HL-60 (cell line): ENCODE results near the gene TMEM132D.

ENCODE experiments used
- DNase-seq, 2 experiments: peaks; one replicate each; pipeline ENCODE4 v3.0.0-alpha.2; 2010 to 2020; ENCODE audit warnings: low read depth in 1 of 2, low spot score in 1 of 2
- H3K27ac ChIP-seq: fragments of 250-450 bp; sonication (Bioruptor Pico); replicated peaks from 2 replicates; pipeline ENCODE4 v1.5.1; 2020; ENCODE audit warnings: mild to moderate bottlenecking, moderate library complexity
- H3K27me3 ChIP-seq: fragments of 250-450 bp; sonication (Bioruptor Pico); 2 replicates; pipeline ENCODE4 v1.5.1; 2021; ENCODE audit warnings: mild to moderate bottlenecking, moderate library complexity; ENCODE audit not compliant: insufficient read depth, poor library complexity, severe bottlenecking
- H3K4me3 ChIP-seq: replicated peaks from 2 replicates; pipeline ENCODE4 v1.5.1; 2011; ENCODE audit warnings: mild to moderate bottlenecking, control low read depth, low read length; ENCODE audit not compliant: insufficient read depth
- GABPA ChIP-seq: IDR thresholded peaks from 2 replicates; pipeline ENCODE4 v1.6.1; 2012; ENCODE audit warnings: low read depth
- POLR2AphosphoS5 ChIP-seq: IDR thresholded peaks from 2 replicates; pipeline ENCODE4 v1.6.1; 2012; ENCODE audit warnings: low read depth
- REST ChIP-seq: IDR thresholded peaks from 2 replicates; pipeline ENCODE4 v1.6.1; 2012; ENCODE audit warnings: low read depth; ENCODE audit not compliant: insufficient replicate concordance
- SPI1 ChIP-seq: IDR thresholded peaks from 2 replicates; pipeline ENCODE4 v1.6.1; 2012; ENCODE audit warnings: low read depth, mild to moderate bottlenecking, borderline replicate concordance
- TF ChIP-seq, protein P1 (sequence below): IDR thresholded peaks from one replicate; pipeline ENCODE4 v1.5.1; 2011; ENCODE audit warnings: low read length, control low read depth, inconsistent platforms; ENCODE audit not compliant: insufficient read depth

TMEM132D gene

DNA sequence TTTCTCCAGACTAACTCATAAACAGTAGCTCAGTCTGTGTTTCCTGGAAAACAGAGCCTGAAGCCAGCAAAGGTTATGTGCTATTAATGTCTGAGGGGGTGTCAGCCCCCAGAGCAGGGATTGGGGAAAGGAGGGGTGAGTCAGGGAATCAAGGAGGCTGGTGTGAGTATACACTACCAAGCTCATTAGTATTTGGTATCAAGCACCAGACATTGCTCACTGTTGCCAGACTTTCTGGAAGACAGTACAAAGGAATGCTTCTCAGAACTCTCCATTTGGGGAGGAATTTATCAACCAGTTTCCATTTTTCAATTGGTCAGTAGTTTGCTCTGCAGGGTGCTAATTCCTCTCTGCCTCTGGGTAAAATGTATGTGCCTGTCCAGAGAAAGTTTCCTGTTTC lies 607.2 kb downstream of the TMEM132D start:
- no peak overlapping the region for H3K27ac ChIP-seq
- H3K4me3 ChIP-seq = no peak overlapping the region
- no peak for DNase-seq
- no peak for TF ChIP-seq SPI1
- TF ChIP-seq GABPA = no peak
- TF ChIP-seq, protein P1, sequence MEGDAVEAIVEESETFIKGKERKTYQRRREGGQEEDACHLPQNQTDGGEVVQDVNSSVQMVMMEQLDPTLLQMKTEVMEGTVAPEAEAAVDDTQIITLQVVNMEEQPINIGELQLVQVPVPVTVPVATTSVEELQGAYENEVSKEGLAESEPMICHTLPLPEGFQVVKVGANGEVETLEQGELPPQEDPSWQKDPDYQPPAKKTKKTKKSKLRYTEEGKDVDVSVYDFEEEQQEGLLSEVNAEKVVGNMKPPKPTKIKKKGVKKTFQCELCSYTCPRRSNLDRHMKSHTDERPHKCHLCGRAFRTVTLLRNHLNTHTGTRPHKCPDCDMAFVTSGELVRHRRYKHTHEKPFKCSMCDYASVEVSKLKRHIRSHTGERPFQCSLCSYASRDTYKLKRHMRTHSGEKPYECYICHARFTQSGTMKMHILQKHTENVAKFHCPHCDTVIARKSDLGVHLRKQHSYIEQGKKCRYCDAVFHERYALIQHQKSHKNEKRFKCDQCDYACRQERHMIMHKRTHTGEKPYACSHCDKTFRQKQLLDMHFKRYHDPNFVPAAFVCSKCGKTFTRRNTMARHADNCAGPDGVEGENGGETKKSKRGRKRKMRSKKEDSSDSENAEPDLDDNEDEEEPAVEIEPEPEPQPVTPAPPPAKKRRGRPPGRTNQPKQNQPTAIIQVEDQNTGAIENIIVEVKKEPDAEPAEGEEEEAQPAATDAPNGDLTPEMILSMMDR = no peak
- TF ChIP-seq POLR2AphosphoS5 = no peak
- TF ChIP-seq REST = no peak
- no peaks in the 10 kb centered on the region for H3K27me3 ChIP-seq

GRCh38 chr12:129294868-129295267 lies 609.0 kb downstream of the TMEM132D start:
- no peak for DNase-seq
- TF ChIP-seq GABPA = no peak

DNA sequence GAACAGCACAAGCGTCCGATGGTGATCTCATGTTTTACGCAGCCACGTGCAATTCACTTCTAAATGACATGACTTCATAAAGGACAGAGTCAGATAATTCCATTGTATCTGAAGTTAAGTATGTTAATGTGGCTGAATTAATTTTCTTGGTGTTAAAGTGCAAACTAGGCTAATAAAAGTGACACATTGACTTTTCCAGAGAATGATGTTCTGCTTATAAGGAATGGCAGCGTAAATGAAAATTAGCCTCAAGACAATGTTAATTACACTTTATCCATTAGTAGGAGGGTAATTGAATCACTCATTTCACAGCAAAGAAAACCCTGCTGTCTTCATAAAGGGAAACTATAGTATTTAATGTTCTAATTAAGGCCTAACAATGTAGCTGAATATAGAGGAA lies 624.1 kb downstream of the TMEM132D start:
- no peak for DNase-seq
- Histone ChIP-seq H3K27ac (no peak overlapping the region), H3K4me3 (no peak overlapping the region), H3K27me3 (no peaks in the 10 kb centered on the region)
- TF ChIP-seq, protein P1 = no peak
- no peak for TF ChIP-seq SPI1
- TF ChIP-seq GABPA = no peak
- TF ChIP-seq POLR2AphosphoS5 = no peak
- TF ChIP-seq REST = no peak

More at GRCh38 chr12:129294868-129295267, 609.0 kb downstream of the TMEM132D start:
- no peak overlapping the region for H3K27ac ChIP-seq
- H3K4me3 ChIP-seq = no peak overlapping the region
- no peaks in the 10 kb centered on the region for H3K27me3 ChIP-seq

- H3K27ac ChIP-seq = no peak overlapping the region
- TF ChIP-seq REST = no peak
- H3K27me3 ChIP-seq = no peaks in the 10 kb centered on the region
- no peak overlapping the region for H3K4me3 ChIP-seq
- DNase-seq = no peak
These were observed 627.3 kb downstream of the TMEM132D start for GRCh38 chr12:129276361-129277060.
